Lower lobe of right lung (tissue), 2 donors: Measurements from ENCODE around the gene FHIT. TPM values are rescaled to one million over a fixed set of nuclear protein-coding genes. Genes with fewer than 3 reads are reported as not detected.

ENCODE experiments used
- ATAC-seq, 2 donors: fragments of 200-7000 bp; cut with Tn5 transposase; one replicate each; pipeline ENCODE4 v1.9.1; 2020 to 2022; ENCODE audit warnings: mild to moderate bottlenecking in 2 of 2, moderate library complexity in 2 of 2
- DNase-seq: peaks from one replicate; pipeline ENCODE4 v3.0.0-alpha.2; 2020
- H3K27ac ChIP-seq: fragments of 200-600 bp; one replicate; pipeline ENCODE4 v1.8.0; 2022
- H3K27me3 ChIP-seq: fragments of 200-600 bp; one replicate; pipeline ENCODE4 v1.8.0; 2022; ENCODE audit warnings: low read depth
- H3K36me3 ChIP-seq: fragments of 200-600 bp; one replicate; pipeline ENCODE4 v1.8.0; 2022; ENCODE audit warnings: mild to moderate bottlenecking
- H3K4me1 ChIP-seq: fragments of 200-600 bp; one replicate; pipeline ENCODE4 v1.8.0; 2022
- H3K4me3 ChIP-seq: fragments of 200-600 bp; one replicate; pipeline ENCODE4 v1.8.0; 2022; ENCODE audit warnings: mild to moderate bottlenecking
- H3K9me3 ChIP-seq: fragments of 200-600 bp; one replicate; pipeline ENCODE4 v1.8.0; 2022
- intact Hi-C: fragments of 100-400 bp; cut with DNase I; formaldehyde crosslinking; loops from one replicate; pipeline ENCODE4 v1.11.0; 2022
- total RNA-seq: library from RNA; stranded (reverse); fragmentation: NEBNext Ultra II Directional; extraction: Animal tissue kit (Norgen Biotek cat#: 25700); gene quantifications from one replicate; pipeline ENCODE4 v1.2.1, GENCODE V29; 2021
- TF ChIP-seq, protein P1 (sequence below): fragments of 200-600 bp; IDR thresholded peaks from one replicate; pipeline ENCODE4 v1.8.0; 2022; ENCODE audit warnings: antibody characterized with exemption, mild to moderate bottlenecking
- donor health status: DM: no; HTN: yes; CAD: no; lungs with severe emphysema.

FHIT gene
- total RNA-seq, 1 donor from 2014 or later, result 10.3 TPM

DNA sequence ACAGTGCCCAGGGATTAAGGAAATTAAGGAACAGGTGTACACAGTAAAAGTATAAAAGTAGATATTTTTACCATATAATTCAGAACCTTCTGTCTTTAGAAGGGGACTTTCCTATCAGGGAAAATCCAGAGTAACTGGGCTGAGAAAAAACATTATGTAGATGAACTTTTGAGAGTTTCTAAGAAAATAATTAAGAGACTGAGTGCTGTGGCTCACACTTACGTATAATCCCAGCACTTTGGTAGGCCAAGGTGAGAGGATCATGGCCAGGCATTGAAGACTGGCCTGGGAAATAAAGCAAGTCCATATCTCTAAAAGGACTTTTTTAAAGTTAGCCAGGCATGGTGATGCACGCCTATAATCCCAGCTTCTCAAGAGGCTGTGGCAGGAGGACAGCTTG is 1021.8 kb downstream of the FHIT start:
- no peaks in the 10 kb centered on the region for H3K36me3 ChIP-seq
- no peak overlapping the region for H3K4me3 ChIP-seq
- no peak overlapping the region for H3K27ac ChIP-seq
- H3K9me3 ChIP-seq, result no peaks in the 10 kb centered on the region
- TF ChIP-seq, protein P1, sequence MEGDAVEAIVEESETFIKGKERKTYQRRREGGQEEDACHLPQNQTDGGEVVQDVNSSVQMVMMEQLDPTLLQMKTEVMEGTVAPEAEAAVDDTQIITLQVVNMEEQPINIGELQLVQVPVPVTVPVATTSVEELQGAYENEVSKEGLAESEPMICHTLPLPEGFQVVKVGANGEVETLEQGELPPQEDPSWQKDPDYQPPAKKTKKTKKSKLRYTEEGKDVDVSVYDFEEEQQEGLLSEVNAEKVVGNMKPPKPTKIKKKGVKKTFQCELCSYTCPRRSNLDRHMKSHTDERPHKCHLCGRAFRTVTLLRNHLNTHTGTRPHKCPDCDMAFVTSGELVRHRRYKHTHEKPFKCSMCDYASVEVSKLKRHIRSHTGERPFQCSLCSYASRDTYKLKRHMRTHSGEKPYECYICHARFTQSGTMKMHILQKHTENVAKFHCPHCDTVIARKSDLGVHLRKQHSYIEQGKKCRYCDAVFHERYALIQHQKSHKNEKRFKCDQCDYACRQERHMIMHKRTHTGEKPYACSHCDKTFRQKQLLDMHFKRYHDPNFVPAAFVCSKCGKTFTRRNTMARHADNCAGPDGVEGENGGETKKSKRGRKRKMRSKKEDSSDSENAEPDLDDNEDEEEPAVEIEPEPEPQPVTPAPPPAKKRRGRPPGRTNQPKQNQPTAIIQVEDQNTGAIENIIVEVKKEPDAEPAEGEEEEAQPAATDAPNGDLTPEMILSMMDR, result no peak
- no peaks in the 10 kb centered on the region for H3K27me3 ChIP-seq
- DNase-seq (no peak), ATAC-seq (no peak)
- H3K4me1 ChIP-seq, result no peaks in the 10 kb centered on the region
- intact Hi-C loops, result no loop called here

DNA sequence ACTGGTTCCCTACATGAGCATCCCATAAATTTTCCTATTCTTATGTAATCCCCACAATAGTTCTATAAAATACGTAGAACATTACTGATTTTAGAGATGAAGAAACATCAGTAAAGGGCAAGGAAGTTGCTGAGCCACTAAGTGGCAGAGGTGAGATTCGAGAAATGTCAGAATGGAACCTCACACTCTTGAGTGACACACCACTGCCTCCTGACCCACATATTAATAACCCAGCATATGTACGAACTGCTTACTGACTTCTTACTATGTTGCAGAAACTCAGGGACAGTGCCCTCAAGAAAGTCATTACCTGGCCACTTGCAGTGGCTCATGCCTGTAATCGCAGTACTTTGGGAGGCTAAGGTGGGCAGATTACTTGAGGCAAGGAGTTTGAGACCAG is 1022.4 kb downstream of the FHIT start:
- TF ChIP-seq, protein P1, result no peak
- no peaks in the 10 kb centered on the region for H3K36me3 ChIP-seq
- no peak overlapping the region for H3K27ac ChIP-seq
- DNase-seq, result no peak
- no peaks in the 10 kb centered on the region for H3K27me3 ChIP-seq
- no peaks in the 10 kb centered on the region for H3K9me3 ChIP-seq
- no peaks in the 10 kb centered on the region for H3K4me1 ChIP-seq
- H3K4me3 ChIP-seq, result no peak overlapping the region
- intact Hi-C loops, result no loop called here
- no peak for ATAC-seq

DNA sequence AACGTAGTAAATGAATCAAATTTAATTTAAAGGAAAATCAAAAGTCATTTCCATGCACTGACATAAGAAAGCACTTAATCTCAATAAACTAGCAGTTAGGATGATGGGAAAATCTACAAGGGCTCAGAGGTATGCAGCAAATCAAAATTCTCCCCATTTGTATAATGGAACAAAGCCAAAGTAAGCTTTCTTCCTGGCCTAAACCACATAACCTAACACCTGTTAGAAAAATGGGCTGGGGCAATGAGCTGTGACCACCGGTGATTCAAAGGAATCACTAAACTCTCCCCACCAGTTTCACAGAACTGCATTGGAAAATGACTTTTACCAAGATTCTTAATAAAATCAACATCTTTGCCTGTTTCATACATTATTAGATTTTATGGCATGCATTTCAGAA is 1024.3 kb downstream of the FHIT start:
- Histone ChIP-seq H3K27ac (no peak overlapping the region), H3K9me3 (no peaks in the 10 kb centered on the region), H3K4me3 (no peak overlapping the region), H3K27me3 (no peaks in the 10 kb centered on the region), H3K36me3 (no peaks in the 10 kb centered on the region), H3K4me1 (no peaks in the 10 kb centered on the region)
- intact Hi-C loops, result no loop called here
- no peak for DNase-seq
- TF ChIP-seq, protein P1, result no peak
- ATAC-seq, result no peak

DNA sequence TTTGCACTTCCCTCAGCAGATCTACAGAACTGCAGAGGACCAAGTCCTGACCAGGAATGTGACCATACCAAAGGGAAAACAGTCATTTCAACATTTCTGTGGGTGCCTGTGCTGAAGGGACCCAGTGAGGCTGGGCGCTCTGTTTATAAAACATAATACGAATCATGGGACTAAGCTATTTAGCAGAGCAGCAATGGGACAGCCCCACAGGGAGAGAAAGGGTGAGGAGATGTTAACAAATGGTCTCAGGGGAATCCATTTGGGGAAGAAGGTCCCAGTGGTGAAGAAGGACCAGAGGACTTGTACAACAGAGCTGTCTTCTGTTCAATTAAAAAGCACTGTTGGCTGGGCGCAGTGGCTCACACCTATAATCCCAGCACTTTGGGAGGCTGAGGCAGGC is 1025.4 kb downstream of the FHIT start:
- DNase-seq (no peak), ATAC-seq (no peak)
- H3K9me3 ChIP-seq, result no peaks in the 10 kb centered on the region
- no peaks in the 10 kb centered on the region for H3K4me1 ChIP-seq
- H3K27ac ChIP-seq, result no peak overlapping the region
- H3K36me3 ChIP-seq, result no peaks in the 10 kb centered on the region
- TF ChIP-seq, protein P1, result no peak
- no peak overlapping the region for H3K4me3 ChIP-seq
- H3K27me3 ChIP-seq, result no peaks in the 10 kb centered on the region
- intact Hi-C loops, result no loop called here

DNA sequence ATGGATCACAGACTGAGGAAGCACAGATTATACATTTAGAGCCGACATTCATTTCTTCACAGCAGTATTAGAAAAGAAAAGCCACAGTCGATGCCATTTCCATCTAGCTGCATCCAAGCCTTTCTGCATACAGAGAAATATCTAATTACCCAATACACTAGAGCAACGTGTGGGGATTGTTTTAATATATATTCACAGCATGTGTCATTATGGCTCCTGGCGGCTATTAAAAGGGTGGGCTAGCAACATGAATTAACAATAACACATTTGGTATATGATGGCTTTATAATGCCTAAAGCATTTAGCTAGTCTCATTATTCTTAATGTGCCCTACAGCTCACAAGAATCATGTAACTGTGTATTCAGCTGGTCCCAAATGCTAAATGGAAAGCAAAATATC is 1030.5 kb downstream of the FHIT start:
- intact Hi-C loops, result no loop called here
- no peak overlapping the region for H3K27ac ChIP-seq
- no peaks in the 10 kb centered on the region for H3K9me3 ChIP-seq
- H3K36me3 ChIP-seq, result no peaks in the 10 kb centered on the region
- ATAC-seq, result no peak
- DNase-seq, result no peak
- H3K4me3 ChIP-seq, result no peak overlapping the region
- H3K27me3 ChIP-seq, result no peaks in the 10 kb centered on the region
- H3K4me1 ChIP-seq, result no peaks in the 10 kb centered on the region
- TF ChIP-seq, protein P1, result no peak

DNA sequence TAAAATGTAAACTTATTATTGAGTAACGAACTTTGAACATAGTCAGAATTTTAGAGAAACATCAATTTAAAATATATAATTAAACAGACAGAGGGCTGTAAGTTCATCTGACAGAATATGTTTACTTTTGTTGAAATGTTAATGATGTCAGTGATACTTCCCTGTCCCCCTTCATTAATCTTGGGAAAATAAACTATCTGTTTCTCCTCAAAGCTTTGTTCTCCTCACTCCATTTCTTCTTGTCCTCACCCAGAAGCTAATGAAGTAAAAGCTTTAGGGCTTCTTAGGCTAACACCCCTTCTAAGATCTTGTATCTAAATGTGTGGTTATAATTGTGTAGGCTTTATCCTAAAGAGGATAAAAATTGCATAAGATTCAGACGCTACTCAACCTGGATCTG is 1031.8 kb downstream of the FHIT start:
- Histone ChIP-seq H3K9me3 (no peaks in the 10 kb centered on the region), H3K27me3 (no peaks in the 10 kb centered on the region), H3K4me1 (no peaks in the 10 kb centered on the region), H3K36me3 (no peaks in the 10 kb centered on the region), H3K27ac (no peak overlapping the region), H3K4me3 (no peak overlapping the region)
- DNase-seq, result no peak
- TF ChIP-seq, protein P1, result no peak
- ATAC-seq, result no peak
- intact Hi-C loops, result no loop called here
